Measurements from ENCODE around the gene ARHGEF19. TPM values are rescaled to one million over a fixed set of nuclear protein-coding genes. Genes with fewer than 3 reads are reported as not detected.
"Not testable (repeated sequence)": the region's sequence is repeated elsewhere in the genome, so short reads cannot be mapped to it uniquely, and the experiment has no call there.

The ARHGEF19 gene
- total and polyA plus RNA-seq, 9 of the 15 experiments (the other 6 are each of a cell fraction or from before 2014, with no cell fraction given) = 0.73 to 21.0 (median 5.2) TPM

- Histone ChIP-seq H3K4me2 (ENCODE audit: insufficient read depth, low read length) (no peak overlapping the region), H3K4me1 (replicated peaks in 1 of 2; ENCODE audit: control insufficient read depth in 2 of 2, insufficient read depth in 2 of 2, low read length in 2 of 2) (peaks cover 32 to 58% of the 10 kb centered on the region in 2 experiments), H3K9me1 (ENCODE audit: control insufficient read depth, insufficient read depth, low read length) (no peaks in the 10 kb centered on the region), H3K27ac (ENCODE audit: extremely low read depth, low read depth, low read length) (no peak overlapping the region), H3K27me3 (ENCODE audit: control insufficient read depth in 2 of 2, insufficient read depth in 2 of 2, low read length in 2 of 2) (no peaks in the 10 kb centered on the region), H3K79me2 (ENCODE audit: control insufficient read depth, insufficient read depth, low read length) (no peaks in the 10 kb centered on the region), H3K9ac (ENCODE audit: insufficient read depth in 1 of 2, low read depth in 2 of 2, low read length in 2 of 2) (no peak overlapping the region), H3K4me3 (no peak overlapping the region), H4K20me1 (replicated peaks; ENCODE audit: control insufficient read depth, insufficient read depth, low read length) (no peaks in the 10 kb centered on the region), H3K9me3 (replicated peaks; ENCODE audit: control insufficient read depth, insufficient read depth, low read depth, low read length) (no peaks in the 10 kb centered on the region), H3K36me3 (ENCODE audit: control insufficient read depth, insufficient read depth, low read length) (no peaks in the 10 kb centered on the region), H2AFZ (ENCODE audit: low read depth, low read length) (0 out of 2 replicates have a peak overlapping the region, but pooled peaks have one; percentile 8)
- intact Hi-C loops (cut with micrococcal nuclease) = no loop called here
- no TSS peak for BruUV-seq (replicated peaks)
- ATAC-seq (no peak), DNase-seq (ENCODE audit: extremely low read depth in 1 of 4, low spot score in 3 of 4) (no peak), FAIRE-seq (no peak)
- ChIA-PET POLR2A (no interaction called here), CTCF (ENCODE audit: low intra/inter-chr PET ratio) (no interaction called here)
- in situ Hi-C loops (cut with MboI) = no loop called here
- WGBS (ENCODE audit: insufficient coverage, low coverage, missing lambda C conversion rate) = 85% methylated on average over 3 of the region's 3 CpGs
- TF ChIP-seq ZNF507 (tag; conservative IDR thresholded peaks at IDR 0.05) = no peak
- TF ChIP-seq KDM1A (IDR thresholded peaks at IDR 0.05) = 0 out of 4 replicates have a peak, but pooled peaks of 1 of the 2 experiments have one; percentile 5
Observed at GRCh38 chr1:16170283-16170673, 42.2 kb downstream of the ARHGEF19 start.

- Histone ChIP-seq H2AFZ (ENCODE audit: low read depth, low read length) (peak overlapping the region; percentile 5; the same call in 1 of the 2 replicates), H3K9me3 (replicated peaks; ENCODE audit: control insufficient read depth, insufficient read depth, low read depth, low read length) (no peaks in the 10 kb centered on the region), H4K20me1 (replicated peaks; ENCODE audit: control insufficient read depth, insufficient read depth, low read length) (no peaks in the 10 kb centered on the region), H3K4me2 (ENCODE audit: insufficient read depth, low read length) (no peak overlapping the region), H3K4me1 (replicated peaks in 1 of 2; ENCODE audit: control insufficient read depth in 2 of 2, insufficient read depth in 2 of 2, low read length in 2 of 2) (peaks cover 39 to 58% of the 10 kb centered on the region in 2 experiments), H3K27me3 (ENCODE audit: control insufficient read depth in 2 of 2, insufficient read depth in 2 of 2, low read length in 2 of 2) (no peaks in the 10 kb centered on the region), H3K36me3 (ENCODE audit: control insufficient read depth, insufficient read depth, low read length) (no peaks in the 10 kb centered on the region), H3K4me3 (no peak overlapping the region), H3K27ac (ENCODE audit: extremely low read depth, low read depth, low read length) (no peak overlapping the region), H3K9me1 (ENCODE audit: control insufficient read depth, insufficient read depth, low read length) (no peaks in the 10 kb centered on the region), H3K79me2 (ENCODE audit: control insufficient read depth, insufficient read depth, low read length) (no peaks in the 10 kb centered on the region), H3K9ac (ENCODE audit: insufficient read depth in 1 of 2, low read depth in 2 of 2, low read length in 2 of 2) (peak overlapping the region in 1 of 2 experiments; percentile 58; a peak in 1 of 4 replicates)
- TF ChIP-seq ZNF551 (CRISPR knock-in tag; IDR thresholded peaks at IDR 0.05) = no peak
- peak; percentile 71 for TF ChIP-seq ZFP36 (IDR thresholded peaks at IDR 0.05; ENCODE audit: low read depth, low read length, partially characterized antibody)
- peak; percentile 18; the same call in 1 of the 2 replicates for TF ChIP-seq MAX (CRISPR knock-in tag; IDR thresholded peaks at IDR 0.05)
- ChIA-PET CTCF (ENCODE audit: low intra/inter-chr PET ratio) (no interaction called here), POLR2A (interaction anchor here (0.5 to 1.3 kb wide), 5 partner anchors 9 to 276 kb away, joined by 3 to 4 read pairs (median 3); no protein-coding TSS in a partner anchor)
- no peak for ATAC-seq
- WGBS (ENCODE audit: insufficient coverage, low coverage, missing lambda C conversion rate) = 59% methylated on average over 12 of the region's 13 CpGs
- intact Hi-C loops (cut with micrococcal nuclease) = no loop called here
- no peak for DNase-seq (ENCODE audit: extremely low read depth in 1 of 4, low spot score in 3 of 4)
- in situ Hi-C loops (cut with MboI) = no loop called here
- no TSS peak for BruUV-seq (replicated peaks)
- FAIRE-seq = no peak
Observed at GRCh38 chr1:16168622-16169360, 43.7 kb downstream of the ARHGEF19 start.

- POLR2A ChIA-PET = interaction anchor here (1.2 to 1.3 kb wide), 4 partner anchors 10 to 101 kb away, joined by 3 to 4 read pairs (median 4); no protein-coding TSS in a partner anchor
- H3K36me3 ChIP-seq (ENCODE audit: control insufficient read depth, insufficient read depth, low read length); ATAC-seq; H3K9me3 ChIP-seq (replicated peaks; ENCODE audit: control insufficient read depth, insufficient read depth, low read depth, low read length); DNase-seq (ENCODE audit: extremely low read depth in 1 of 4, low spot score in 3 of 4); H3K27ac ChIP-seq (ENCODE audit: extremely low read depth, low read depth, low read length); FAIRE-seq; intact Hi-C loops (cut with micrococcal nuclease); CTCF ChIA-PET (ENCODE audit: low intra/inter-chr PET ratio); H4K20me1 ChIP-seq (replicated peaks; ENCODE audit: control insufficient read depth, insufficient read depth, low read length); H3K4me3 ChIP-seq; H3K9ac ChIP-seq (ENCODE audit: insufficient read depth in 1 of 2, low read depth in 2 of 2, low read length in 2 of 2); H3K9me1 ChIP-seq (ENCODE audit: control insufficient read depth, insufficient read depth, low read length); H3K79me2 ChIP-seq (ENCODE audit: control insufficient read depth, insufficient read depth, low read length); H3K27me3 ChIP-seq (ENCODE audit: control insufficient read depth in 2 of 2, insufficient read depth in 2 of 2, low read length in 2 of 2); BruUV-seq (replicated peaks); in situ Hi-C loops (cut with MboI): not testable (repeated sequence)
- H3K4me1 ChIP-seq (replicated peaks in 1 of 2; ENCODE audit: control insufficient read depth in 2 of 2, insufficient read depth in 2 of 2, low read length in 2 of 2) = peaks cover 34 to 57% of the 10 kb centered on the region in 2 experiments
- peak overlapping the region; percentile 77 for H3K4me2 ChIP-seq (ENCODE audit: insufficient read depth, low read length)
- H2AFZ ChIP-seq (ENCODE audit: low read depth, low read length) = peak overlapping the region; percentile 4; the same call in 1 of the 2 replicates
- 34% methylated on average over 10 of the region's 10 CpGs for WGBS (ENCODE audit: insufficient coverage, low coverage, missing lambda C conversion rate)
Observed at GRCh38 chr1:16168144-16168495, 44.3 kb downstream of the ARHGEF19 start.

Data from K562 (cell line).